Fibroblast of upper back skin (primary cell): ENCODE measurements around the gene MAP3K20.
"Not testable (repeated sequence)": the region's sequence is repeated elsewhere in the genome, so short reads cannot be mapped to it uniquely, and the experiment has no call there.

Experiments
- DNase-seq: peaks from one replicate; pipeline ENCODE4 v3.0.0-alpha.2; 2013

MAP3K20 gene

DNA sequence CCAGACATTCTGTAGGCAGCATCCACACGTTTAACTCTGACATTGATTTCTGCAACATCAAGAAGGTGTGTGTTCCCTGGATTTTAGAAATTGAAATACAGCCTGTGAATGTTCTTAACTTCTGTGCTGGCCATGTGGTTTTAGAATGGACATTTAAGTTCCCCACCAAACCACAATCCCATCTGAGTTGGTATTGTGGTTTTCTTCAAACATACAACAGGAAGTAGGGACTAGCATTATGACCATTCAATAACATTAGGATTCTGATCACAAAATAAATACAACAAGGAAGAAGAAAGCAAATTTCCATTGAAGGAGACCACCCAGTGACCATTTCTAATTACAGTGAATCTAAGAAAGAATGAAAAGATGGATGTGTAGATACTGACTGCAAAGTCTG is 51.2 kb downstream of the MAP3K20 start:
- DNase-seq, result peak; percentile 78

DNA sequence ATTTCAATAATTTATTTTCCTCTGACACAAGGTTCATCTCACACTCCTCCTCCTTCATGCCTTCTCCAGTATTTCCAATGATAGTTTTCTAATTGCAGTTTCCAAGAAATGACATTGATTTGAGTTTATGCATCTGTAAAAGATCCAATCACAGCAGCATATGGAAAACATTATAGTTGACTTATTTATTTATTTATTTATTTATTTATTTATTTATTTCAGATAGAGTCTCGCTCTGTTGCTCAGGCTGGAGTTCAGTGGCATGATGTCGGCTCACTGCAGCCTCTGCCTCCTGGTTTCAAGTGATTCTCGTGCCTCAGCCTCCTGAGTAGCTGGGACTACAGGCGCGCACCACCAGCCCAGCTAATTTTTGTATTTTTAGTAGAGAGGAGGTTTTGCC is 52.5 kb downstream of the MAP3K20 start:
- DNase-seq, result not testable (repeated sequence)

DNA sequence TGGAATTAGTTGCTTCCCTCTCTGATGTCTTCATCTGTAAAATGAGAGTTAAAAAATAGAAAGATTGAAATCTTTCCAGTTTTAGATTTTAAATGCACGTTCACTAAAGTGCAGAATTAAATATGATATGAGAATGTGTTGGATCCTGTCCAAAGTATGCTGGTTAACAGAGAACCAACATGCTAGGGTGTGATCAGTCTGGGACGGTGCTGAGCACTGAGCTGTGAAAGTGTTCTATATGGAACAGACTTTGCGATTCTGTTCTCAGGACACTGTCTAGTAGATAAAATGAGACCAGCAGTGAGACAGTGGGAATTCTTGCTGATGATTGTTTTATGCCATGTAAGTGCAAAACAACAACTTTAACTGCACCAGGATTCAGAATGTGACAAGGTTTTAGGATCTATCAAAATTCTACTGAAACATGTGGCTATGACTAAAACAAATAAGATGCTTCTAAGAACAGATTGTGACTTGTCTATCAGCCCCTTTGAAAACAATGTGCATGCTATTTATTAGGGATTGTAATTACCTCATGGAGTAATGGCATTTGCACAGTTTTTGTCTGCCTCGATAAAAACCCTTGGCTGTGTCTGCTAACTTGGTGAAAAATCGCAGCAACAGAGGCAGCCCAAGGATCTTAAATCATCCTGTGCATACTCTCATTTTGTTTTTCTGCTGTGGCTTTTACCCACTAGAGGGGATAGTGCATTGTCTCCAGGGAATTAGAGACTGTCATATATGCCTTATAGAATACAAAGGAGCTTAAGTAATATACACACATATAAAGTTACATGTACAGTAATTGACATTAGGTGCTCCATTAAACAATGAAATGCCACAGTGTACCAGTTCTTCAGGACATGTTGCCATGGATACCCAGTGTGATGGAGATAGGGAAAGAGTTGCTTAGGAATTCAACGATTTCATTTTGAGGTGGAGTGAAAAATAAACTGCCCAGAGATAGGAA is 55.1 kb downstream of the MAP3K20 start:
- DNase-seq, result no peak

DNA sequence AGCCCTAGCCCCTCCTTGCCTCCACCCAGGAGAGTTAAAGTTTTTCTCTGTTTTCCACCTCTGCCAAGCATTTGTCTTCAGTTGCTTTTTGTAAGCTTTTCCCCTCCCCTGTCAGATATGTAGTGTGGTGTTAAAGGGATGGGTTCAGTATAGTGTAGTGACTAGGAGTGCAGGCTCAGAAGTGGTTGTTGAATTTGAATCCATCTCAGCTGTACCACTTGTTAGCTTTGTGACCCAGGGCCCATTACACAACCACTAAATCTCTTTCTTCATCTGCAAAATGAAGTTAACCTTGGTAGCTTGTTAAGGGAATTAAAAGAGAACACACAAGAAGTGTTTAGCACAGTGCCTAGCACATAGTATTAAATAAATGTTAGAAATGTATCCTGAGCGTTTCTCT is 56.9 kb downstream of the MAP3K20 start:
- DNase-seq, result no peak

DNA sequence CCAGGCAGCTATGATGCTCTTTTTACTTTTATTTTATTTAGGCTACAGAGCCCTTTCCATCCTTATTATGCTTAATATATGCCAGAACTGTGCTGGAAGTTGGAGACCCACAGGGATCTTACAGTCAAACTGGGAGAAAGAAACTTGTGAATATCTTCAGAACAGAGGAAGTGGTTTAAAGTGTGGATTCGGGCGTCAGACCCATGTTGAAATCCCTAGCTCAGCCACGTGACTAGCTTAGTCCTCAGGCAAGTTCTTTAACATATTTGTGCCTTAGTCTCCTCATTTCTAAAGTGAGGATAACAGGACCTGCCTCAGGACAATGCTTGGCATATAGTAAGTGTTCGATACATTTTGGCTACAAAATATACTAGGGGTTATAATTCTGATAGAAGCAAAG is 59.1 kb downstream of the MAP3K20 start:
- no peak for DNase-seq

DNA sequence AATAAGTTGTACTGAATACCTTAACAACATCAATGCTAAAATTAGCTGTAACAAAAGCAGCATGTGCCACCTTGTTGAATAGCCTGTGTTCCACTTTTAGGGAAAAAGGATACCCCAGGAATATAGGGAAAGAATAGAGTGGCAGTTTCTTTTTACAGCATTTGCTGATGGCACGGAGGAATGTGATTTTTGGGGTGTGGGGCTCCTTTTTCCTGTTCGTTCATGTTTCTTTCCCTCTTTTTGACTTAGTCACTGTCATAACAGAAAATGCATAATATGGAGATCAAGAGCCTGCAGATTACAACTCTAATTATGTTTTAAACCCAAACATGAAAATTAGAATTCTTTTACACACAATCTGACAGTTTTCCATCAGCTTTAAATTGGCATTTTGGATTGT is 60.4 kb downstream of the MAP3K20 start:
- DNase-seq, result no peak

DNA sequence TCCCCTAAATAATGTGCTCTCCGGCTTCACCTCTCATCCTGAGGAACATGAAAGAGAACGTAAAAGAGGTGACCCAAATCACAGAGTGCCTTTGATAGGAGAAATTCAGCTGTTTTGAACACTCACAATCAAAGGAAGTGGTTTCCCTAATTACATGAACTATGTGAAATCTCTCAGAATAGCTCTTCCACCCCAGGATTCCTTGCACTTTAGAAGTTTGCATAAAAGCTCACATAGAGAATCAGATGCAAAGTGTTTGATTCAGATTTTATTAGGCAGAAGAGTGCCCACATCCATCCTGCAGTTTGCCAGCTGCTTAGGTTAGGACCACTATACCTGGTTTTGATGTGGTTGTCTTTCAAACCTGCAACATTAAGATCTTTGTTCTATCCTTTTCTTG is 61.0 kb downstream of the MAP3K20 start:
- no peak for DNase-seq

DNA sequence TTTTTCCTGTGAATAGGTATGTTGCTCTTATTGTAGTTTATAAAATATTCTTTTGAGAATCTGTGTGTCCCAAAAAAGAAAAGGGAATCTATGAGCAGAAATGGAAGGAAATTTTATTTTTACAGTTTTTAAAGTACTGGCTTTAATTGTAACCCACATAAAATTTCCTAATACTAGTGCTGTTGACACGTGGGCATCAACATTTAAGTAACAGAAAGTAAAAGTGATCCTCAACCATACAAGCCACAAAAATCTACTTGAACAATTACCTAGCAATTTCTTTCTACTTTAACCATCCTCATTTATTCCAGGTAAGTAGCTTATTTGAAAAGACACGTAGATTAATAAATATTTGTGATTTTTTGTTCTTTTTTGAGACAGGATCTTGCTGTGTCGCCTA is 62.0 kb downstream of the MAP3K20 start:
- no peak for DNase-seq

DNA sequence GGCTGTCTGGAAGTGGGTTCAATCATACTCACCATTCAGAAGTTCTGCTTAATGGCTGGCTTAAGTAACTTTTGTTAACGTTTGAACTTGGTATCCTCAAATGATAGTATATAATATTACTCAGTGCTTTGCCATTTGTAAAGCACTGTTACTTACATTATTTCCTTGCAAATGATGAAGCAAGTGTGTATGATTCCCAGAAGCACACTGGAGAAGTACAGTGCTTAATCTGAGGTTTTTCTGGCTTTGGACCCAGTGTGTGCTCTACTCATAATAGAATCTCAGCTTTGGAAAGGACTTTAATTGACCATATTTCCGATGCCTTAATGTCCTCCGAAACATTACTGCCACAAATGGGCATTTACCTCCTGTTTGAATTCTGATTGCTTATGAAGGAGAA is 63.3 kb downstream of the MAP3K20 start:
- no peak for DNase-seq

DNA sequence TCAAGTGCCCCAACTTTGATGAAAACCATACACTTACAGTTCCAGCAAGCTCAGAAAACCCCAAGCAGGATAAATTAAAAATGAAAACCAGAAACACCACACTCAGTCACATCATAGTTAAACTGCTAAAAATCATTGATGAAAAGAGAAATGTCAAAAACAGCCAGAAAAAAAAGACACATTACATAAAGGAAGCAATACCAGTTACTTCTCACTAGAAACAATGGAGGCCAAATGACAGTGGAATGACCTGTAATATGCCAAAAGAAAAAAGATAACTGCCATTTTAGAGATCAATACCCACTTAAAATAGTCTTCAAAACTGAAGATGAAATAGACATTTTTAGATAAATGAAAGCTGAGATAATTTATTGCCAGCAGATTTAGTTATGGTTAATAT is 66.0 kb downstream of the MAP3K20 start:
- no peak for DNase-seq

DNA sequence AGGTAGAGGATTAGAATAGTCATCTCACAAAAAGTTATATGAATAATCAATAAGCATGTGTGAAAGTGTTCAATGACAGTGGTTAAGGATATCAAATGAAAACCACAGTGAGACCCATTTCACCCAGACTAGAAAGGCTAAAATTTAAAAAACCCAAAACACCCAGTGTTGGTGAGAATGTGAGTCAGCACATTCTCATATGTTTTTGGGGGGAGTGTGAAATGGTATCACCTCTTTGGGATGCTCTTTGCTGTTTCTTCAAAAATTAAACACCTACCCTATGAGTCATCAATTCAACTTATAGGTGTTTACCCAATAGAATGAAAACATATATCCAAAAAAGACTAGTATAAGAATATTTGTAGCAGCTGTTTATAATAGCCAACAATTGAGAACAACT is 69.8 kb downstream of the MAP3K20 start:
- no peak for DNase-seq

DNA sequence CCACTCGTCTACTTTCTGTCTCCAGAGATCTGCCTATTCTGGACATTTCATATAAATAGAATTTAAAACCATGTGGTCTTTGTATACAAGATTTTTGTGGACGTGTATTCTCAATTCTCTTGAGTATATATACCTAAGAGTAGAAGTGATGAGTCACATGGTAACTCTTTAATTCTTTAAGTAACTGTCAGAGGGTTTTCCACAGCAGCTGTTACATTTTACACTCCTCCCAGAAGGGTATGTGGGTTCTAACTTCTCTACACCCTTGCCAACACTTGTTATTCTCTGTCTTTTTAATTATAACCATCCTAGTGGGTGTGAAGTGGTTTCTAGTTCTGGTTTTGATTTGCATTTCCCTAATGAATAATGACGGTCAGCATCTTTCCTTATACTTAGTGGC is 70.9 kb downstream of the MAP3K20 start:
- peak; percentile 73 for DNase-seq

DNA sequence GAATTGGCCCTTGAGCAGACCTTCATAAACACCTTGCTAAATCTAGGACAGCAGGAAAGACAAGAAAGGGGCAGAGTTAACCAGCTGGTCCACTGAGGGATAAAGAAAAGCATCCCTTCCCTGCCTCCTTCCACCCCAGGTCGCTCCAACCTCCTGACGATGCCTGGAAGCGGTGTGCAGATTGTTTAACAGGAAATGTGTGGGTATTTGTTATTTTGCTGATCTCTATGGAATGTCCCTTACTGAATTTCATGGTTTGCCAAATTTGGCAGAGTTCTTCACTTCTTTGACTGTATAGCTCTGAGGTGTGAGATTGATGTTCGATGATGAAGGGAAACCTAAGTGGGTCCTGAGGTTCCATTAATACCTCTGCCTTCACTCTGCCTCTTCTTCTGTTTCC is 72.9 kb downstream of the MAP3K20 start:
- peak; percentile 62 for DNase-seq

DNA sequence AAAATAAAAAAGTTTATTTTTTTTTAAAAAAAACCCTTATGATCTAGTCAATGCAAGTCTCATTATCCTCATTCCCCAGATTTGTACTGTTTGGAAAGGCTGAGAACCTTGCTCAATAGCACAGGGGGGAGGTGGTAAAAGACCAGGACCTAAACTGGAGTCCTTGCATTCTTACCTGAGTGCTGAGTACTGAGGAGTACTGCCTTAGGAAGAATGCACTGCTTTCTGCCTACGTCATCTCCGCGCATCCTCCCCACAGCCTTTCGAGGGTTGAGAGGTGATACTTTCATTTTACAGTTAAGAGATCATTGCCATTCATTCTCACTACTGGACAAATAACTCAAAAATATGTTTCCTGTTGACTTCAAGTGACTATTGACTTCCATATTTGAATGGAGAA is 73.8 kb downstream of the MAP3K20 start:
- DNase-seq, result no peak

DNA sequence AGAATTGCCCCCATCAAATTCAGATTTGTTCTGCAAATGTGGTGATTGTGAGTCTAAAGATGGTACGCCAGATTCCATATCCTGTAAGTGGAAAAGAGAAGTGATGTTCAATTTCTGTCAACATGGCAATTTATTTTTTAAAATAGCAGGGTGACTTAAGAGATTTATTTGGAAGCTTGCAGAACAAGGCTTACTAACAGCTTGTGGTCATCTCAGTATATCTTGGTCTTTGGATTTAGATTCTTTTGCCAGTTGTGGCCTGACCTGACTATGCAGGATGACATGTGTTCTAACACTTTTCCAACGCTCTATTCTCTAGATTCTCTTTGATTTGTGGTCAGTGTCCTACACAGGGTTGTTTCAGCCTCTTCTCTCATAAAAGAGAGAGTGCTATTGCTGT is 74.4 kb downstream of the MAP3K20 start:
- peak; percentile 80 for DNase-seq

DNA sequence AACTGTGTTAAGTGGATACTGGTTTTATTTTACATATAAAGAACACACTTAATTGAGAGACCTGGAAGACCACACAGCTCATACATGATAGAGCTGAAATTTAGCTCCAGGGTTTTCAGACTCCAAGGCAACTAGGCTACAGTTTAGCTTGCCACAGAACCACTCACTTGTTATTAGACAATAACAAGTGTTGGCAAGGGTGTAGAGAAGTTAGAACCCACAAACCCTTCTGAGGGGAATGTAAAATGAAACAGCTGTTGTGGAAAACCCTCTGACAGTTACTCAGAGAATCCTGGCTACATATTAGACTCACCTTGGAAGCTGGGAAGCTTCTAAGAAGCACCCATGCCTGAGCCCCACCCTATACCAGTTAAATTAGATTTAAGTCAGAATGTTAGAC is 75.3 kb downstream of the MAP3K20 start:
- DNase-seq, result no peak

DNA sequence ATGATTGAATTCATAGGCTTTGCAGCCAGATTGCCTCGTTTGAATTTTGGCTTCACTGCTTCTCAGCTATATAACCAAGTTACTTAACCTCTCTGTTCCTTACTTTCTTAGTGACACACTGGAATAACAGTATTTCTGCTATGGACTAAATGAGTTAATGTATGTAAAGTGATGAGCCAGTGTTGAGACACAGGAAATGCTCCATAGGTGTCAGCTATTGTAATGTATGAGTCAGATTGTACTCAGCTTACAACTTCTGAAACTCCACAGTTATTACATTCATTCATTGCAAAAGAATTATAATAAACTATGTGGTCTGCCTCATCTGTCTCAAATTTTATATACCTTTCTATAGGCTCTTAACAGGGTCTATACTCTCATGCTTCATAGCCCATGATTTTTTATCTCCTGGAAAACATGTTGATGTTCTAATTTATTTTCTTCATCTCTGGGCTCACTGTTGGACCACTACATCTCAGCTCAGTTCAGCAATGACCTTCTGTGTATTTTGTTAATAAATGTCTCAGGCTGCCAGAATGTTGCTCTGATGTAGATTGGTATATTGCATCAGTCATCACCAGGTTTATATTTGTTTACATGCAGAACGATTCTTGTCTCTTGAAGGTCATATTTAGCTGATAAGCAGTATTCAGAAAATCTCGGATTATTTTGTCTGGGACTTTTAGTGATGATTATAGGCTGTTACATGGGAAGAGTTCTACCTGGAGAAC is 76.2 kb downstream of the MAP3K20 start:
- peak; percentile 88 for DNase-seq

DNA sequence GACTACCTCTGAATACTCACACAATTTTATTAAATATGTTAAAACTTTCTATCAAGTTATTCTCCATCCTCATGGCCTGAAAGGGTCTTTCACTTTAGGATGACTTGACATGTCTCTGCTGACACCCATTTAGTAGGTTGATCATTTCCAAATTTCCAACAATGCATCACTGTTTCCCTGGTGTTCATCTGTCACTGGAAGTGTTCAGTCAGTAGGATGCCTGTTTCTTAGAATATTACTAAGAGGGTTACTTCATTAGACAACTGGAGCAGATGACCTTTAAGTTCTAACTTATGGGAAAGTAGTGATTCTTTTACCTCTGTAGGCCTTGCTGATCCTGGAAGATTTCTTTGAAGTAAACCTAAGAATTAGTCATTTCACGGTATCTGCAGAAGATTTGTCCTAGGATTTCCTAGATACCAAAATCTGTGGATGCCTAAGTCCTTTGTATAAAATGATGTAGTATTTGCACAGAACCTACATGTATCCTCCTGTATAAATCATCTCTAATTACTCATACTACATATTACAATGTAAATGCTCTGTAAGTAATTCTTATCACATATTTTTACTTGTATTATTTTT is 77.7 kb downstream of the MAP3K20 start:
- no peak for DNase-seq

DNA sequence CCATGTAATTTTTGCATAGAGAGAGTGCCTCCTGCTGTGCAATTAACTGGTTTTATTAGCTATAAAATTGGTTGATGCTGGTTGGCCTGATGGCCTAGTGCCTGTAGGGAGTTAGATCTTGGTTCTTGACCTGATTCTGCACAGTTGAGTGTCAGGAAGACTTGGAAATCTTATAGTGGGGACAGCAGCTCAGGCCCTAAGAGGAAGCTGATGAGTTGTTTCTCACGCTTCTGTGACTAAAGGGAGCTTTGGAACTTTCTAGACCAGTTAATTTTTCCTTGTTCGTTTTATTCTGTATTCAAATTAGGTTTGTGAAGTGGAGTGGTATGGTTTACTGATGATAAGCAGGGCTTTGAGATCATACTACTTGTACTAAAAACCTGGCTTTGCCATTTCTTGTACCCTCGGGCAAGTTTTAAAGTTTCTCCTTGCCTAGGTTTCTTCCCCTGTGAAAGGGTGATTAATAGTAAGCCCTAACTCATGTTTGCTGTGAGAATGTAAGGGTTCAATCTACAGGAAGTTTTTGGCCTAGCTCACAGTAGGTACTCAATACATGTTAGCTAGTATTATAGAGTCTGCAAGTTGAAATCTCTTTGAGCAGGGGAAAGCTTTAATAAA is 82.1 kb downstream of the MAP3K20 start:
- DNase-seq, result no peak

DNA sequence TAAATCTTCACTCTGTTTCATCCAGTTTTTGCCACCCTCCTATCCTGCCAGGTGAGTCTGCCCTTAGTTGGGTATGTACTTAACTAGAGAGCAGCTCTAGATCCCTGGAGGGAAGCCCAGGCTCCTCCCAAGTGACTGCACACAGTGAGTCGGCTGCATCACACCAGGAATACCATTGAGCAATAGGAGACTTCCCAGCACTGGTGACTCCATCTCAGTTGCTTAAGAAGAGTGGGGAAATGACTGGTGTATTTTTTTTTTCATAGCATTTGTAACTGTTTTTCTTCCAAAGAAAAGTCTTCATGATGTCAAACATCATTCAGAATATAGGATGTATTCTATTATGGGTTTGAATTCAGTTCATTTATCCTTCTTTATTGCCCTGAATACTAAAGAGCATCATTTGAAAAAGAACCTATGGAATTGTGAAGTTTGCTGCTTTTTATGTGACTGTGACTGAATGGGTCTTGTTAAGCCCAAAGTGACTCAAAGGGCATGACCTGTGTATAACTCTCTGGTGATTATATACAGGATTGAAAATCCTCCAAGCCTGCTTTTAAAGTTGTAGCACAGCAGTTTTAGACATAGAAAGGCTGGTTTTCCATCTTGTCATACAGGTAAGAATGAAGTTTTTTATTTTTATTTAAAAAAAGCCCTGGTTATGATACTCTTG is 84.3 kb downstream of the MAP3K20 start:
- peak; percentile 97 for DNase-seq

DNA sequence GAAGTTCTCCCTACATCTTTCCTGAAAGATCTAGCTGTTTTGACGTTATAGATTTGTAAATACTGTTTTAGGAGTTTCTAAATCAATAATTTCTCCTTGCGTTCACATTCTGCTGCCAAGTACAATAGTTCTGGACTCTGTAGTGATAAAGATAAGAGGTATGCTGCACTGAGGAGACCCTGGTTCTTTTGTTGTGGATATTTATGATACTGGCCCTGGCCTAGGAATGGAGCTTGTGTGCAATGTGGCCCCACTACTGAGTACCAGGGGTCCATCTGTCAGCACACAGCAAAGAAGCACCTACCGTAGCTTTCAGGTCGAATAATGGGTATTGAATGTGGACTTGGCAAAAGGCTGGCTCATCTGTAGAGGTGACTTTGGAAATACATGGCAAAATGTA is 85.0 kb downstream of the MAP3K20 start:
- DNase-seq, result no peak

DNA sequence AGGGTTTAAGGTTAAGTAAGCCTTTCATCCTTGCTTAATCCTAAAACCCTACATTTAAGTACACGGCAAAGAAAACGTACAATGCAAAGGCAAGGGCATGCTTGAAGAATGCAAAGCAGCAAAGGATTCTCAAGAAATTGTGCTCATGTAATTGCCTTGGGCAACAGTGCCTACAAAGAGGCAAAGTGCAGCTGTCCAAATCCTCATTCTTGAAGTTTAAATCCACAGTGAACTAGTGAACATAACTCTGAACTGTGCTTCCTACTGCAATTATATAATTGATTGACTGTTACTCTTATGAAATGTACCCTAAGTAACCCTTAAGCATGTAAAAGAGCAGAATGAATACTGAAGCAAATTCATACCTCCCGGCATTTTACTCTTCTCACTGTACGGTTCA is 85.4 kb downstream of the MAP3K20 start:
- DNase-seq, result no peak

DNA sequence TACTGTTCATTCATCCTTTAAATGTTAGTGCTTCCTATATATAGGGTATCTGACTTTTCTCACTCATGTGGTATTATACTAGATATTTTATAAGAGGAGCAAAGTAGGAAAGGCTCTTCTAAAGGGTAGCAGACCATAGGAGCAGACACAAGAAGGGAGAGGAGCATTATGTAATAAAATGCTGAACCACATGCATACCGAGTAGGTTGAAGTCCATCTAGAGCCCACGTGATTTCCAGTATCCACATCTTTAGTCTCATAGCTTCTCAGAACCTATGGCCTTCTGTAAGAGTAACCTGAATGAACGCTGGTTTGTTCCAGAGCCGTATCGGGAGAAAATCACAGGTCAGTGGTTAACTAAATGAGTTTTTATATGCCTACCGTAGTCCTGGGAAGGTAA is 85.9 kb downstream of the MAP3K20 start:
- DNase-seq, result no peak
